ENCODE results near the gene DNAAF5.
"Not testable (repeated sequence)": the region's sequence is repeated elsewhere in the genome, so short reads cannot be mapped to it uniquely, and the experiment has no call there.

DNAAF5 gene

DNA sequence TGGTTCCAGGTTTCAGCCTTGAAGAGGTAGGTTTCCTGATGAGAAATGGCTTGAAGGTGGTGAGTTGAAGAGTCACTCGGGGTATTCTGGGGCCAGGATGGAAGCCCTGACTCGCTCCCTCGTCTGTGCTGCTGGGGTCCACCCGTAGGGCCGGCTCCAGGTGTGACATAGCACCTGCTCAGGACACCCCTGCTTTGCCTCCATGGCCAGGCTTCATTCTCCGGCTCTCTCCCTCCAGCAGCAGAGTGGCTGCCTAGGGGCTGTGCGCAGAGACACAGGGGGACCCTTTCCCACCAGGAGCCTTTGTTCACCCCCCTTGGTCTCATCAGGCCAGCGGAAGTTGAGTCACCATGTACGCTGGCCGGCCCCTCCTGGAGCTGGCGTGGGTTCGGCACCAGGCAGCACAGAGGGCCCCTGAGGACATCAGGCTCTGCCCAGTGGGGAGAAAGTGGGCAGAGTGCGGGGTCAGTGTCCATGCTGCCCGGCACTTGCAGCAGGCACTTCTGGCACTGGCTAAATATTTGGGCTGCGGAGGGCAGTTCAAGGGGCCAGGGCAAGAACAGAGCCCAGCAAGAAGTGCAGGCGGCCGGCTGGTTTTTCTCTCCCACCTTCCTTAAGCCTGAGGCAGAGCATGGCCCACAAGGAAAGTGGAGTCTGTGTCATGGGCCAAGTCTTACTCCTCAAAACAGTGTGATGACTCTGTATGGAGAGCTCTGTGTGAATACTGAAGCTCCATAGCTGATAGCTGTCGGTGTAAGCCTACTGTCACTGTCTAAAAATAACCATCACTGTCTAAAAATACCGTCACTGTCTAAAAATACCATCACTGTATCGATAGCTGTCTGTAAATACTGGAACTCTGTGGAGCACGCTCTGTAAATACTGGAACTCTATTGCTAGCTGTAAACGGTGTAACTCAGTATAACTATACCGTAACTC is 4.3 kb downstream of the DNAAF5 start:
- DNase-seq: no peak

DNA sequence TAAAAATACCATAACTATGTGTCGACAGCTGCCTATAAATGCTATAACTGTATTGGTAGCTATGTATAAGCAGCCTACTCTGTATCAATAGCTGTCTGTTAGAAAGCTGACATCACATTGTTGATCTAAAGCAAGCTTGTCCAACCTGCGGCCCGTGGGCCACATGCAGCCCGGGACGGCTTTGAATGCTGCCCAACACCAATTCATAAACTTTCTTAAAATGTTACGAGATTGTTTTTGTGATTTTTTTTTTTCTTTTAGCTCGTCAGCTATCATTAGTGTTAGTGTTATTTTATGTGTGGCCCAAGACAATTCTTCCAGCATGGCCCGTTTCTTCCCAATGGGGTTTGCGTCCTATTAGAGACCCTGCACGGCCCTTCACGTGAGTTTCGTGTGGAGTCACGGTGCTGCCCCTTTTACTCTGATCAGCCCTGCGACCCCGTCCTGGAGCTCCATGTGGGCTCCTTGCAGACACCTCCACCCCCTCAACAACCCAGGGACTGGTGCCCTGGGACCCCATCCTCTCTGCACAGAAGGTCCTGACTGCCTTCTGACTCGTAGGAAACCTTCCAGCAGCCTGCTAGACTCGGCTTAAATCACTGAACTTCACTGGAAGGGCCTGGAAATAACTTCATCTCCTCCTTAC is 5.1 kb downstream of the DNAAF5 start:
- DNase-seq: no peak

DNA sequence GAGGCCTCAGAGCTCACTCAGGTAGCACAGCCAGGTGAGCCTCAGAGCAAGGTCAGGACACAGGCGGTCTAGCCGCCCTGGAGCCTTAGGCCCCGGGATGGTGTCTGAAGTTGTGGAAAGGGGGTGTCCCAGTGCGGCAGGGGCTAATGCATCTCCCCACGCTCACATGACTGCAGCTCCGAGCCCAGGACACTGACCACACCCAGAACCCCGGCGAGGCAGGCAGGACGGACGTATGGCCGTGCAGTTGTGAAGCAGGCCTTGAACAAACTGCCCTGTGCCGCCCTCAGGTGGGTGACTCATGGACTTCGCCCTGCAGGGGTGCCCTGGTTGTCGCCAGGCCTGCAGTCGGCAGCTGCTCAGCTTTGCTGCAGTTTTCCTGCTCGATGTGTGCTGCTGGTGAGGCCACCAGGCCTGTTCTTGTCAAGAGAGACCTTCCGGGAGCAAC is 5.6 kb downstream of the DNAAF5 start:
- no peak for DNase-seq

DNA sequence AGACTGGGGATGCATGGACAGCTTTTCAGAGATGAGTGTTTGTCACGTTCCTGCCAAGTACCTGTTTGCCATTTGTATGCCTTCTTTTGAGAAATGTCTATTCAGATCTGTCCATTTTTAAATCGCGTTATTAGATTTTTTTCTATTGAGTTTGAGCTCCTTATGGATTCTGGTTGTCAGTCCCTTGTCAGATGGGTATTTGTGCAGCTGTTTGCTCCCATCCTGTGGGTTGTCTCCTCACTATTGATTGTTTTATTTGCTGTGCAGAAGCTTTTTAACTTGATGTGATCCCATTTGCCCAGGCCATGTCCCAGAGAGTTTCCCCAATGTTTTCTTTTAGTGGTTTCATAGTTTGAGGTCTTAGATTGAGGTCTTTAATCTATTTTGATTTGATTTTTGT is 6.1 kb downstream of the DNAAF5 start:
- DNase-seq: no peak

DNA sequence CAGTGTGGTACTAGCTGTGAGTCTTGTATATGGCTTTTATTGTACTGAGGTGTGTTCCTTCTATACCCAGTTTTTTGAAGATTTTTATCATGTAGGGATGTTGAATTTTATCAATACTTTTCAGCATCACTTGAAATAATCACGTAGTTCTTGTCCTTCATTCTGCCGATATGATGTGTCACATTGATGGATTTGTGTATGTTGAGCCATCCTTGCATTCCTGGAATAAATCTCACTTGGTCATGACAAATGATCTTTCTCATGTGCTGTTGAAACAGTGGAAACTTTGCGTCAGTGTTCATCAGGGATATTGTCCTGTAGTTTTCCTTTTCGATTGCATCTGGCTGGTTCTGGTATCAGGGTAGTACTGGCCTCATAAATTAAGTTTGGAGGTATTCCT is 7.7 kb downstream of the DNAAF5 start:
- DNase-seq: no peak

GRCh38 chr7:734808-735207 is 8.3 kb downstream of the DNAAF5 start:
- DNase-seq: no peak

DNA sequence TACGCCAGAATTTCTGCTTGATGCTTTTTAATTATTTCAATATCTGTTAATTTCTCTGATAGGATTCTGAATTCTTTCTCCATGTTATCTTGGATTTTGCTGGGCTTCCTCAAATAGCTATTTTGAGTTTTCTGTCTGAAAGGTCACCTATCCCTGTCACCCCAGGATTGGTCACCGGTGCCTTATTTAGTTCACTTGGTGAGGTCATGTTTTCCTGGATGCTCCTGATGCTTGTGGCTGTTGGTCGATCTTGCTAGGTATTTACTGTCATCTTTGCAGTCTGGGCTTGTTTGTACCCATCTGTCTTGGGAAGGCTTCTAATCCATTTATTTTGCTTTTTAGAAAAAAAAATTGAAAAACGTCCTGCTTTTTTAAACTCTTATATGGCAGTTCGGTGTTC is 11.7 kb downstream of the DNAAF5 start:
- DNase-seq: no peak

DNA sequence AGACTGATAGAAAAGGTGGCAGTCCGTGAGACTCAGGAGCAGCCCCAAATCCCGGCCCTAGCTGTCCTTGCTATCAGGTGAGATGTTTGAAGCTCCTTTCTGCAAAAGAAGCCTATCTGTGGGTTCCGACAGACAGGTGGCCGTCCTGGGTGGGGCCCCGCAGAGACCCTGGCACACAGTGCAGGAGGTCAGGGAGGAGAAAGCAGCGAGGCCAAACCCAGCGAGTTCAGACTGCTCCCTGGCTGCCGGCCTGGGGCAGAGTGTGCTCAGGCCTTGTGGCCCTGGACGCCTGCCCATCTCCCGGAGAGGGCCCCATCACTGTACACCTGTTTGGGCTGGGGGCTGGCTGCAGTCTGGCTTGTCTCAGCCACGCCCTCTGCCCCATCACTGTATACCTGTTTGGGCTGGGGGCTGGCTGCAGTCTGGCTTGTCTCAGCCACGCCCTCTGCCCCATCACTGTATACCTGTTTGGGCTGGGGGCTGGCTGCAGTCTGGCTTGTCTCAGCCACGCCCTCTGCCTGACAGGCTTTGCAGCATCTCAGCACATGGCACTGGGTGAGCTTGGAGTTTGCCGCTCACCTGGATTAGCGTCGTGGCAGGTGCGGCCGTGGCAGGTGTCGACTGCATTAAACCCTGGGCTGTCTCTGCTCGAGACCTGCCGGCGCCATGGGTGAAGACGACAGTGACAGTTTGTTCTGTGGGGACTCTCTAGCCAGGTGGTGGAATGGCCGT is 12.4 kb downstream of the DNAAF5 start:
- no peak for DNase-seq

DNA sequence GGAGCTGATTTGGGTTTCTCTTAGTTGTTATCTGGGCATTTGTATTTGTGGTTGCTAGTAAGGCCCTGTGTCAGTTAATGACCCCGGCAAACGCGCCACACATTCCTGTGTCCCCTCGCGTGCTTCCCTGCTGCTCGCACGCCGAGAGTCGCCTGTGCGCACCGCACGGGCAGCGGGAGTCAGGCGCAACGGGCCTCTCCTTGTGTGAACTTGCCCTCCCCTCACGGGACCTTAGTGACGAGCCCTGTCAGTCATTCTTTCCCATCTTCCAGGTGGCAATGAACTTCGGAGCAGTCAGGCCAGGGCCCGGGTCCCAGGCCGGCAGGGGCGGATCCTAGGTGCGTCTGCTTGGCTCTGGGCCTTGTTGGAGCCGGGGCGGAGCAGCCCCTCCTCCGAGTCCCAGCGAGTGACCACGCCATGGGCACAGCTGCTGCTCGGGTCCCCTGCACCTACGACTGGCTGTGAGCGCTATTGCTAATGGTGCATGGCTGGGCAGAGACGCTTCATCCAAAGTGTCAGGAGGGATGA is 13.0 kb downstream of the DNAAF5 start:
- no peak for DNase-seq

- no peak for DNase-seq
Measured at GRCh38 chr7:739983-740942, 13.8 kb downstream of the DNAAF5 start.

GRCh38 chr7:741191-741671 is 14.7 kb downstream of the DNAAF5 start:
- DNase-seq: no peak

DNA sequence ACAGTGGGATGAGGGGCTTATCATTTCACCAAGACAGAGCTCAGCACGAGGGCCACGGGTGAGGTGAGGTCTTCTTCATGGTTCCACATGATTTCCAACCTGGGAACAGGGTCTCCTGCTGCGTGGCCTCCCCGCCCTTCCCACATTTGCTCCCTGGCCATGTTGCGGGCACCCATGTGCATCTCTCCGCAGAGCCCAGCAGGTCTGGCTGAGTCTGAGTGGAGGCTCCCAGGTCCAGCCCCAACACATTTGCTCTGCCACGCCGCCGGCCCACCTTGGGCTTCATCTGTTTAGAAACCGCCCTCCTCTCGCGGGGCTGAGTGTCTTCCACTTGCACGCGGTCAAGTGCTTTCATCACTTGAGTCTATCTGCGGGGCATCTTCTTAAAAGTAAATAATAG is 15.4 kb downstream of the DNAAF5 start:
- DNase-seq: no peak

- DNase-seq: no peak
Measured at GRCh38 chr7:742791-743190, 16.3 kb downstream of the DNAAF5 start.

DNA sequence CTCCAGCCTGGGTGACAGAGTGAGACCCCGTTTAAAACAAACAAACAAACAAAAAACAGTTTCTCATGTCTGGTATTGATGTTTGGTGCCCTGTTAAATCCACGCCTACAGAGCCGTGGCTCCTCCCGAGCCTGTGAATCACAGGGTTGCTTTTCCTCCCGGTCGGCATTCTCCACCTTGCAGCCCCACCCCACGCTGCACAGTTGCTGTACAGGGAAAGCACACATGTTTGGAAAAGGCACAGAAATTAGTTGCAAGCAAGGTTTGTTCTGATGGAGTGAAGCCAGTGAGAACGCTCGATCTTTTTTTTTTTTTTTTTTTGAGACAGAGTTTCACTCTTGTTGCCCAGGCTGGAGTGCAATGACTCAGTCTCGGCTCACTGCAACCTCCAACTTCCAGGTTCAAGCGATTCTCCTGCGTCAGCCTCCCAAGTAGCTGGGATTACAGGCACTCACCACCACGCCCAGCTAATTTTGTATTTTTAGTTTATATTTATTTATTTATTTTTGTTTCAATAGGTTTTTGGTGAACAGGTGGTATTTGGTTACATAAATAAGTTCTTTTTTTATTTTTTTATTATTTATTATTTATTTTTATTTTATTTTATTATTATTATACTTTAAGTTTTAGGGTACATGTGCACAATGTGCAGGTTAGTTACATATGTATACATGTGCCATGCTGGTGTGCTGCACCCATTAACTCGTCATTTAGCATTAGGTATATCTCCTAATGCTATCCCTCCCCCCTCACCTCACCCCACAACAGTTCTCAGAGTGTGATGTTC is 17.0 kb downstream of the DNAAF5 start:
- DNase-seq: not testable (repeated sequence)

DNA sequence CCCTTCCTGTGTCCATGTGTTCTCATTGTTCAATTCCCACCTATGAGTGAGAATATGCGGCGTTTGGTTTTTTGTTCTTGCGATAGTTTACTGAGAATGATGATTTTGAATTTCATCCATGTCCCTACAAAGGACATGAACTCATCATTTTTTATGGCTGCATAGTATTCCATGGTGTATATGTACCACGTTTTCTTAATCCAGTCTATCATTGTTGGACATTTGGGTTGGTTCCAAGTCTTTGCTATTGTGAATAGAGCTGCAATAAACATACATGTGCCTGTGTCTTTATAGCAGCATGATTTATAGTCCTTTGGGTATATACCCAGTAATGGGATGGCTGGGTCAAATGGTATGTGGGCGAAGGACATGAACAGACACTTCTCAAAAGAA is 17.6 kb downstream of the DNAAF5 start:
- not testable (repeated sequence) for DNase-seq

GRCh38 chr7:744854-745430 is 18.4 kb downstream of the DNAAF5 start:
- no peak for DNase-seq

- DNase-seq: no peak
Measured at GRCh38 chr7:745431-746154, 19.1 kb downstream of the DNAAF5 start.

GRCh38 chr7:746155-747061 is 19.9 kb downstream of the DNAAF5 start:
- DNase-seq: no peak

GRCh38 chr7:747186-747585 is 20.7 kb downstream of the DNAAF5 start:
- DNase-seq: no peak

All from NCI-H2107 (cell line).